ENCODE data around the gene TNFRSF12A. TPM values are rescaled to one million over a fixed set of nuclear protein-coding genes. Genes with fewer than 3 reads are reported as not detected.
A peak's percentile ranks its signal among the peaks of the same experiment; 100 is the strongest.

Gene TNFRSF12A
- total RNA-seq, 2 experiments from 2014 or later = 6.1 to 7.5 TPM

DNA sequence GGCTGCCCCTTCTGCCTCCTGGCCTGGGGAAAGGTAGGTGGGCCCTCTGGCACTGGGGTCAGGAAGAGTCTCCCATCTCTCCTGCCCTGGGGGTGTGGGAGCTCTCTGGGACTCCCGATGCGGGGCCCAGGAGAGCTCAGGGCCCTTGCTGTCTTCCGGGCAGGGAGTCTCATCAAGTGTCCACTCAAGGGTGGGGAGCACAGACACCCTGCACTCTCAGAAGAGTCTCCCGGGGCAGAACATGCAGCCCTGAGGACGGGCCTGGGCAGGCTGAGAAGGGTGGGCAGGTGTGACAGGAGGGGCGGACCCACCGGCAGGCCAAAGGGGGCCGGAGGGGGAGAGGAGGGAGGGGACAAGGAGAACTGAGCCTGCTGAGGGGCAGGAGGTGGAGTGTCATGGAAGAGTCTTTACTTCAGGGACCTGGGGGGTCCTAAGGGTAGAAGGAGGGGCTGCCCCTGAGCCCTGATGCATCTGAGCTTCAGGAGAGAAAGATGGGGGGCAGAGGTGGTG lies 31.5 kb upstream of the TNFRSF12A start:
- Mint-ChIP-seq H3K27ac (no peak overlapping the region), H3K4me1 (peaks cover 6% of the 10 kb centered on the region), H3K4me3 (no peak overlapping the region), H3K27me3 (peaks cover 10% of the 10 kb centered on the region), H3K9me3 (no peaks in the 10 kb centered on the region), H3K36me3 (ENCODE audit: low read depth) (no peaks in the 10 kb centered on the region)
- ChIA-PET POLR2A (interaction anchor here (1.1 to 1.9 kb wide), 2 partner anchors 8 to 16 kb away, joined by 4 to 7 read pairs; partner anchors contain the start of gene PKMYT1), CTCF (no interaction called here)
- DNase-seq = no peak

DNA sequence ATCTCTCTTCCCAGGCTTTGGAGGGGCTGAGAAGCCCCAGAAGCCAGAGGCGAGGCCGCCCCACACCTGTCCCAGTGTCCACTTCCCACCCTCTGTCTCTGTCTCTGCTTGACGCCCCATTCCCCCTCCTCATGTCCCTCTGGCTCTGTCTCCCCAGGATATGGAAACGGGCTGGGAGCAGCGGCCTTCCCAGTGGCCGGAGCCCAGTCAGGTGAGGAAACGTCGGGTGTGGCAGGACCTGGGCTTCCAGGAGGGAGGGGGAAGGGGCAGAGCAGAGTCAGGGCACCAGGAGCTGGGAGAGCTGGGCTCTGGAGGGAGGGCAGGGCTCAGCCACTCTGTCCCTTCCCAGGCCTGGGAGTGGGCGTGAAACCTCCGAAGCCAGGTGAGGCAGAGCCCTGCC lies 29.3 kb upstream of the TNFRSF12A start:
- H3K27me3 Mint-ChIP-seq = peaks cover 7% of the 10 kb centered on the region
- ChIA-PET POLR2A (interaction anchor here (1.7 kb wide), 2 partner anchors 10 to 21 kb away, joined by 4 to 6 read pairs; partner anchors contain the start of gene PKMYT1), CTCF (interaction anchor here (1.3 kb wide), 1 partner anchor 41 kb away, joined by 3 read pairs; no protein-coding TSS in a partner anchor)
- H3K9me3 Mint-ChIP-seq = no peaks in the 10 kb centered on the region
- no peak for DNase-seq
- no peak overlapping the region for H3K27ac Mint-ChIP-seq
- no peaks in the 10 kb centered on the region for H3K4me1 Mint-ChIP-seq
- no peaks in the 10 kb centered on the region for H3K36me3 Mint-ChIP-seq (ENCODE audit: low read depth)
- H3K4me3 Mint-ChIP-seq = no peak overlapping the region

DNA sequence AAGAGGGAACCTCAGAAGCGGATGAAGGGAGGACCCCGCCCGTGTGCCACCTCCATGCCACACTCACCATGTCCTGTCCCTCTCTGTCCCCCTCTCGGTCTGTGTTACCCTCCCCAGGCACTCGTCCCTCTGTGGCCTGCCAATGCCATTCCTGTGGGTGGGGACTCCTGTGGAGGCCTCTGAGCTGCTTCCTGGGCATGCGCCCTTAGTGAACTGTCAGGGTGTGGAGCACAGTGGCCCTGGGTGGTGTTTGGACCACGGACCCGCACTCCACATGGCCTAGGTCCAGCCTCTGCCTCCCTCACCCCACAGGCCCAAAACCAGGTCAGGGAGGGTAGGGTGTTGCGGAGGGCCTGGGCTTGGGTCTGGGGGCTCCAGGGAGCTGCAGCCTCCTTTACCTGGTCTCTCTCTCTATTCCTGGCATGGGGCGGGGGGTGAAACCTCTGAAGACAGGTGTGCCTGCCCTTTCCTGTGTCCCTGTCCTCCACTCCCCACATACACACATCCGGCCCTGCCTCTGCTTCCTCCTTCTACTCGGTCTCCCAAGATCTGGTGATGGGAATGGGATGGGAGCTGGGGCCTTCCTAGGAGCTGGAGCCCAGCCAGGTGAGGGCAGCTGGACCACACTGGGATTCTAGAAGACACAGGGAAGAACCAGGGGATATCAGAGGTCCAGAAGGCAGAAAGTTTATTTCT lies 28.5 kb upstream of the TNFRSF12A start:
- H3K27ac Mint-ChIP-seq = no peak overlapping the region
- ChIA-PET POLR2A (interaction anchor here (0.9 to 1.7 kb wide), 3 partner anchors 11 to 22 kb away, joined by 3 to 6 read pairs (median 4); partner anchors contain the start of gene PKMYT1), CTCF (interaction anchor here (1.0 to 1.3 kb wide), 2 partner anchors 12 to 40 kb away, joined by 3 read pairs; no protein-coding TSS in a partner anchor)
- no peaks in the 10 kb centered on the region for H3K4me1 Mint-ChIP-seq
- H3K9me3 Mint-ChIP-seq = no peaks in the 10 kb centered on the region
- no peak overlapping the region for H3K4me3 Mint-ChIP-seq
- H3K36me3 Mint-ChIP-seq (ENCODE audit: low read depth) = no peaks in the 10 kb centered on the region
- no peak for DNase-seq
- peaks cover 5% of the 10 kb centered on the region for H3K27me3 Mint-ChIP-seq

DNA sequence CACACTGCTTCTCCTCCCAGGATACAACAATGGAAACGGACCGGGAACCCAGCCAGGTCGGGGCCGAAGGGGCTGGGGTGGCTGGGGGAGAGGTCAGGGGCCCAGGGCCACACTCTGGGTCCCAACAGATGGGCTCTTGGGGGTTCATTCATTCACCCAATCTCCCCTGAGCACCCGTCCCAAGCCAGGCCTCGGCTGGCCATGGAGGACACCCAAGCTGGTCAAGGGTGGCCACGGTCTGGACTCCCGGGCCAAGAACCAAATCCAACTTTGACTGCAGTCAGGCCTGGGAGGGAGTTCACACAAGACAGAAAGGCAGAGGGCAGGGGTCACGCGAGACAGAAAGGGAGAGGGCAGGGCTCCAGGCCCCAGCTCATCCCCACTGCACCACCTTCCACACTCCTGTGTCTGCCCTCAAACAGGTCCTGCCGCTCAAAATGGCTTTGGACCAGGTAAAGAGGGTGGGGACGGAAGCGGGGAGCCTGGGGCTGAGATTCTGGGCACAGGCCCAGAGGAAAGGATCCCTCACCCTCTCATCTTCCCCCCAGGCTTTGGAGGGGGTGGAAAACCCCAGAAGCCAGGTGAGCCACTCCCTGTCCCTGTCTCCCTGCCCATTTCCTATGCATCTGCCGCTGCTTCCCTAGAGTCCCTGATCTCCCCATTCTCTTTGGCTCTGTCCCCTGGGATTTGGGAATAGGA lies 27.6 kb upstream of the TNFRSF12A start:
- no peaks in the 10 kb centered on the region for H3K36me3 Mint-ChIP-seq (ENCODE audit: low read depth)
- no peak for DNase-seq
- CTCF ChIA-PET = interaction anchor here (1.0 kb wide), 1 partner anchor 11 kb away, joined by 3 read pairs; no protein-coding TSS in a partner anchor
- H3K27ac Mint-ChIP-seq = no peak overlapping the region
- no peaks in the 10 kb centered on the region for H3K4me1 Mint-ChIP-seq
- H3K4me3 Mint-ChIP-seq = no peak overlapping the region
- H3K9me3 Mint-ChIP-seq = no peaks in the 10 kb centered on the region
- peaks cover 5% of the 10 kb centered on the region for H3K27me3 Mint-ChIP-seq
- POLR2A ChIA-PET = interaction anchor here (0.9 to 1.7 kb wide), 2 partner anchors 12 to 23 kb away, joined by 3 to 4 read pairs; no protein-coding TSS in a partner anchor

DNA sequence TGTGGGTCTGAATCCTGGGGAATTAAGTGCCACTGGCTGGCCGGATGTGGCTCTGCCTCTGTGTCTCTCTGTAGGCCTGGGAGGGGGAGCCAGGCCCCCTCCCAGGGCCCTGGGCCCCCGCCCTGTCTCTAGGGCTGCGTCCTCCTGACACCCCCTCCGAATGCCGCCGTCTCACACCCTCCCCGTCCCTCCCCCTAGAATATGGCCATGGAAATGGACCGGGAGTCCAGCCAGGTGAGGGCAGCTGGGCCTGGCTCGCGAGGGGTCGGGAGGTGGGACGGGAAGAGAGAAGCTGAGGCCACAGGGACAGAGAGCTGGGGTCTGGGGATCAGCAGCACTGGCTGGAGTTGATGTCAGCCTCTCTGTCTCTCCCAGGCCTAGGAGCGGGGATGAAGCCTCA lies 23.9 kb upstream of the TNFRSF12A start:
- no peak for DNase-seq
- Mint-ChIP-seq H3K9me3 (no peaks in the 10 kb centered on the region), H3K4me3 (no peak overlapping the region), H3K36me3 (ENCODE audit: low read depth) (no peaks in the 10 kb centered on the region), H3K27me3 (peaks cover 7% of the 10 kb centered on the region), H3K27ac (no peak overlapping the region), H3K4me1 (no peaks in the 10 kb centered on the region)
- POLR2A ChIA-PET = no interaction called here
- CTCF ChIA-PET = interaction anchor here (1.3 kb wide), 1 partner anchor 32 kb away, joined by 4 read pairs; no protein-coding TSS in a partner anchor

DNA sequence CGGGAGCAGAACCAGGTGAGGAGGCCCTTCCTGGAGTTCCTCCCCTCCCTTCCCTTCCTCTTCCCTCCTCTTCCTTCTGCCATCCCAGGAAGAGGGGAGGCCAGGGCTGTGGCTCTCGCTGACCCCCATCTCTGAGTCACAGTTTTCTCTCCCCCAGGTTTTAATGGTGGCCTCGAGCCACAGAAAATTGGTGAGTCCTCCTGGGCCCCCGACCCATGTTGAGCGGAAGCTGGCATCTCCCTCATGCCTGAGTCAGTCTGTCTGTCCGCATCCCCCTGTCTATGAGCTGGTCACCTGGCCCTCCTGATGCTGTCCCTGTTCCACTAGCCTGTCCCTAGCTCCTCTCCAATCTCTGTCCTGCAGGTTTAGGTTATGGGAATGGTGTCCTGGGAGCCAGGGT lies 20.2 kb upstream of the TNFRSF12A start:
- Mint-ChIP-seq H3K4me1 (peaks cover 9% of the 10 kb centered on the region), H3K27me3 (peaks cover 9% of the 10 kb centered on the region), H3K9me3 (no peaks in the 10 kb centered on the region), H3K4me3 (no peak overlapping the region), H3K27ac (no peak overlapping the region), H3K36me3 (ENCODE audit: low read depth) (no peaks in the 10 kb centered on the region)
- ChIA-PET POLR2A (interaction anchor here (2.8 kb wide), 1 partner anchor 20 kb away, joined by 12 read pairs; the partner anchor contains the start of gene PKMYT1), CTCF (interaction anchor here (10.3 kb wide), 1 partner anchor 31 kb away, joined by 209 read pairs; no protein-coding TSS in a partner anchor)
- no peak for DNase-seq

DNA sequence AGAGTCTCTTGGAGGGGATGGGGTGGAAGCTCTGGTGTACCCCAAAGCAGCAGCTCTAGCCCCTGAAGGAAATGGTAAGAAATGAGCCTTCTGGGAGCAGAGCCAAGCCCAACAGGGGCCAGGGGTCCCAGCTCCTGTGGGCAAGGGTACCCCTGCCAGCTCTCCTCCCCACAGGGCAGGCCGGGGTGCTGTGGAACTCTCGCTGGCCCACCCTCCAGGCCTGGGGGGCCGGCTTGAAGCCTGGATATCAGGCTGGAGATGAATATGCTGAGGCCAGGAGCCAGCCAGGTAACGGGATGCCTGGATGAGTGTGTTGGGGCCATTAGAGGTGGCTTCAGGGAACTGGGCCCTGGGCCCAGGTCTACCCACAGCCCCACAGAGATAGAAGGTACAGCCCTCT lies 19.6 kb upstream of the TNFRSF12A start:
- no peaks in the 10 kb centered on the region for H3K9me3 Mint-ChIP-seq
- CTCF ChIA-PET = interaction anchor here (0.6 to 10.3 kb wide), 3 partner anchors 18 to 31 kb away, joined by 3 to 209 read pairs (median 72); partner anchors contain the start of genes CLDN6, HCFC1R1, THOC6 and TNFRSF12A
- H3K4me1 Mint-ChIP-seq = peaks cover 11% of the 10 kb centered on the region
- H3K27ac Mint-ChIP-seq = no peak overlapping the region
- H3K36me3 Mint-ChIP-seq (ENCODE audit: low read depth) = no peaks in the 10 kb centered on the region
- peaks cover 10% of the 10 kb centered on the region for H3K27me3 Mint-ChIP-seq
- DNase-seq = no peak
- POLR2A ChIA-PET = interaction anchor here (2.8 kb wide), 1 partner anchor 20 kb away, joined by 12 read pairs; the partner anchor contains the start of gene PKMYT1
- H3K4me3 Mint-ChIP-seq = no peak overlapping the region

DNA sequence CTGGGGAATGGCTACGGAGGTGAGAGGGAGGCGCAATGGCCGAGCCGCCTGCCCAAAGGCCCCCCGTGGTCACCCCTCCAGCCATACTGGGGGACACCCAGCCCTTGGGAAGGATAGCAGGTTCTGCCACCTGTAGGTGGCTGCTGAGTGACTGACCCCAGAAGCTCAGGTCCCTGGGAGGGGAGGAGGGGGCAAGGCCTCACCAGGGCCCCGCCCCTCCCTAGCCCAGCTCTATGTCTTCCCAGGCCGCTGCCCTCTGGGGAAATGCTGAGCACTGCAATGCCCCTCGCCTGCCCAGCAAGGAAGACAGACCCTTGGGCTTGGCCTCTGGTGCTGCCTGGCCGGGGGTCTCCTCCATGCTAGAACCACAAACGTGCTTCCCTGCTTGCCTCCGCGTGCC lies 18.9 kb upstream of the TNFRSF12A start:
- no peak overlapping the region for H3K27ac Mint-ChIP-seq
- H3K9me3 Mint-ChIP-seq = no peaks in the 10 kb centered on the region
- POLR2A ChIA-PET = interaction anchor here (2.8 kb wide), 1 partner anchor 21 kb away, joined by 12 read pairs; the partner anchor contains the start of gene PKMYT1
- H3K36me3 Mint-ChIP-seq (ENCODE audit: low read depth) = no peaks in the 10 kb centered on the region
- CTCF ChIA-PET = interaction anchor here (4.0 to 10.3 kb wide), 2 partner anchors 20 to 30 kb away, joined by 72 to 209 read pairs; partner anchors contain the start of genes CLDN6, HCFC1R1, THOC6 and TNFRSF12A
- peaks cover 11% of the 10 kb centered on the region for H3K4me1 Mint-ChIP-seq
- peaks cover 10% of the 10 kb centered on the region for H3K27me3 Mint-ChIP-seq
- no peak for DNase-seq
- no peak overlapping the region for H3K4me3 Mint-ChIP-seq

DNA sequence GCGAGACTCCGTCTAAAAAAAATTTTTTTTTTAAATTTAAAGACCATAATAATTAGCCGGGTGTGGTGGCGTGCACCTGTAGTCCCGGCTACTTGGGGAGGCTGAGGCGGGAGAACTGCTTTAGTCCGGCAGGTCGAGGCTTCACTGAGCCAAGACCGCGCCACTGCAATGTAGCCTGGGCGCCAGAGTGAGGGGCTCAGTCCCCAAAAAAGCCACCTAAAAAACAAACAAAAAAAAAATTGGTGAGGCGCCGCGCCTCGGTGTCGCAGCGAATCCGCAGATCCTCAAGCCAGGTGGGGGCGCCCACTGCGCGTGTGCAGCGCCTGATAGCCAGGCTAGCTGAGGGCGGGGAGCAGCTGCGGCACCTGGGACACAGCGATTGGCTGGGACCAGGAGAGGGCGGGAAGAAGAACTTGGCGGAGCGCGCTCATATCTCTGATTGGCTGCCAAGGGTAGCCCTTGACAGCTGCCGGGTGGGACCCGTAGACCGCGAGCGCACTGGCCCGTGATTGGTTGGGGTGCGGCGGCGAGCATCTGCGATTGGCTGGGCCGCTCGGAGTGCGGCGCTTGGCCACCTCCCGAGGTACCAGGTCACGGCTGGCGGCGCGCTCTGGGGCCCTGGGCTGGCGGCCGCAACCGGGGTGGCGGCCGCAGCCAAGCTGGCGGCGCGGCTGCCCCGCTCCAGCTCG lies 16.4 kb upstream of the TNFRSF12A start:
- H3K4me1 Mint-ChIP-seq = peaks cover 33% of the 10 kb centered on the region
- peak overlapping the region; percentile 72 for H3K4me3 Mint-ChIP-seq
- H3K27ac Mint-ChIP-seq = peak overlapping the region; percentile 16
- no peaks in the 10 kb centered on the region for H3K36me3 Mint-ChIP-seq (ENCODE audit: low read depth)
- DNase-seq = peak; percentile 98
- peaks cover 18% of the 10 kb centered on the region for H3K27me3 Mint-ChIP-seq
- ChIA-PET CTCF (interaction anchor here (0.6 to 10.3 kb wide), 22 partner anchors 8 to 168 kb away, joined by 3 to 209 read pairs (median 4); partner anchors contain the start of genes CLDN6, FLYWCH2, HCFC1R1 and PKMYT1), POLR2A (interaction anchor here (0.9 to 5.4 kb wide), 8 partner anchors 18 to 71 kb away, joined by 3 to 52 read pairs (median 4); partner anchors contain the start of genes PKMYT1 and TNFRSF12A)
- H3K9me3 Mint-ChIP-seq = no peaks in the 10 kb centered on the region

DNA sequence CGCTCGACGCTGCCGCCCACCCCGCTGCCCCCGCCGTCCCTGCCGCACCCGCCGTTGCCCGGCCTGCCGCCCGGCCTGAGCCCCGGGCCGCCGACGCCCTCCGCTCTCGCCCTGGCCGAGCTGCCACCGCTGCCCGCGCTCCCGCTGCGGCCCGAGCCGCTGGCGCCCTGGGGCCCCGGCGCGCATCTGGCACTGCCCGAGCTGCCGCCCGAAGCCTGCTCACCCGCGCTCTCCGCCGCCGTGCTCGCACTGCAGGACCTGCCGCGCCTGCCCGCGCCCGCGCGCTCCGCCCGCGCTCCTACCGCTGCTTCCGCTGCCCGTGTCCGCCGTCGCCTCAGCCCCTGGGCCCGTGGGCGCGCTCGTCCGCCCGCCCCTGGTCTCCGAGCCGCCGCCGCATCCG lies 15.8 kb upstream of the TNFRSF12A start:
- Mint-ChIP-seq H3K4me1 (peaks cover 38% of the 10 kb centered on the region), H3K36me3 (ENCODE audit: low read depth) (no peaks in the 10 kb centered on the region), H3K27ac (no peak overlapping the region), H3K4me3 (no peak overlapping the region), H3K9me3 (no peaks in the 10 kb centered on the region), H3K27me3 (peaks cover 16% of the 10 kb centered on the region)
- ChIA-PET CTCF (interaction anchor here (0.6 to 10.3 kb wide), 21 partner anchors 9 to 167 kb away, joined by 3 to 209 read pairs (median 5); partner anchors contain the start of genes CLDN6, FLYWCH2, HCFC1R1 and PKMYT1), POLR2A (interaction anchor here (0.9 to 5.4 kb wide), 7 partner anchors 17 to 71 kb away, joined by 3 to 52 read pairs (median 4); partner anchors contain the start of genes PKMYT1 and TNFRSF12A)
- DNase-seq = no peak

DNA sequence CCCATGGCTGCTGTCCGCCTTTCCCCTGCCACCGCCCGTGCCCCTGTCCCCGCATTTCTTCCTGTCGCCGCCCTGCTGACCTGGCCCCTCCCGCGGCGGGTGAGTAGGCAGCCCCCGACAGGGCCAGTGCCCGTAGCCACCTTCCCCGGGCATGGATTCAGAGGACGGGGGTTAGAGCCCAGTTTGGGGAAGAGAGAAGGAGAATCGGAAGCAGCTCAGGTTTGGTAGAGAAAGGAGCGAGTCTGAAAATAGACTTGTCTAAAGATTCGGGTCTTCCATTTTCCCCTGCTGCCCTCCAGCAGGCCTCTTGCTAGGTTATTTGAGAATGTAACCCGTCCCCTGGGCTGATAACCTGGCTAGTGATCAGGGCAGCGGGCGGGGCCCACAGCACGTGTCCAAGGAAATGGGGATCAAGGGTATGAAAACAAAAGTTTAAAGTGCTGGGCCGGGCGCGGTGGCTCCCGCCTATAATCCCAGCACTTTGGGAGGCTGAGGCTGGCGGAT lies 15.3 kb upstream of the TNFRSF12A start:
- Mint-ChIP-seq H3K27me3 (peaks cover 16% of the 10 kb centered on the region), H3K36me3 (ENCODE audit: low read depth) (no peaks in the 10 kb centered on the region), H3K4me3 (peak overlapping the region; percentile 74), H3K27ac (no peak overlapping the region), H3K4me1 (peaks cover 38% of the 10 kb centered on the region), H3K9me3 (no peaks in the 10 kb centered on the region)
- POLR2A ChIA-PET = interaction anchor here (0.7 to 5.4 kb wide), 4 partner anchors 17 to 70 kb away, joined by 3 to 52 read pairs (median 12); partner anchors contain the start of genes PKMYT1 and TNFRSF12A
- DNase-seq = no peak
- CTCF ChIA-PET = interaction anchor here (1.1 to 10.3 kb wide), 5 partner anchors 24 to 130 kb away, joined by 5 to 209 read pairs (median 9); partner anchors contain the start of genes PKMYT1 and ZNF213

All from activated CD4-positive, alpha-beta memory T cell treated with anti-CD3 and anti-CD28 coated beads, Interleukin-2, amount 10 ng/mL, durations not matched to agents 7 days and 5 days (primary cell).